Caco-2 (cell line): ENCODE measurements around the gene TBX6. TPM values are rescaled to one million over a fixed set of nuclear protein-coding genes. Genes with fewer than 3 reads are reported as not detected.
"Not testable (repeated sequence)": the region's sequence is repeated elsewhere in the genome, so short reads cannot be mapped to it uniquely, and the experiment has no call there.

ENCODE experiments used
- BruUV-seq: library from RNA; stranded (reverse); fragments of 400-500 nt; replicated peaks from 2 replicates; lab custom pipeline; 2021; lab: Mats Ljungman, UMichigan
- CTCF ChIA-PET: fragments of 300-600 bp; sonication (Branson Sonifier 250); formaldehyde crosslinking; loops from one replicate; lab custom pipeline; 2022; ENCODE audit warnings: antibody characterized with exemption; lab: Charles Lee
- POLR2A ChIA-PET: fragments of 300-600 bp; sonication (Branson Sonifier 250); formaldehyde crosslinking; loops from one replicate; lab custom pipeline; 2022; ENCODE audit warnings: antibody characterized with exemption; lab: Charles Lee
- DNase-seq, 2 experiments: peaks; one replicate each; pipeline versions ENCODE4 v3.0.0 to v3.0.0-alpha.2; 2020 to 2022
- H3K27me3 ChIP-seq: replicated peaks from 2 replicates; pipeline ENCODE4 v1.6.0; 2011; ENCODE audit warnings: low read length; ENCODE audit not compliant: control insufficient read depth, insufficient read depth
- H3K36me3 ChIP-seq: 2 replicates; pipeline ENCODE4 v1.5.1; 2011; ENCODE audit warnings: low read length; ENCODE audit not compliant: control insufficient read depth, insufficient read depth
- H3K4me1 ChIP-seq: fragments of 250-450 bp; sonication (Bioruptor Pico); 2 replicates; pipeline ENCODE4 v1.5.1; 2020; ENCODE audit warnings: mild to moderate bottlenecking
- H3K4me3 ChIP-seq: 2 replicates; pipeline ENCODE4 v1.5.1; 2011; ENCODE audit warnings: low read depth, mild to moderate bottlenecking, control low read depth, low read length
- H3K9me3 ChIP-seq: fragments of 250-450 bp; sonication (Bioruptor Pico); 2 replicates; pipeline ENCODE4 v1.5.1; 2020; ENCODE audit warnings: mild to moderate bottlenecking, moderate library complexity
- H3K27ac Mint-ChIP-seq: one replicate; pipeline ENCODE4 v1.8.0; 2022; ENCODE audit warnings: mixed read lengths; ENCODE audit not compliant: unreplicated experiment
- H3K27me3 Mint-ChIP-seq: one replicate; pipeline ENCODE4 v1.8.0; 2022; ENCODE audit warnings: mixed read lengths; ENCODE audit not compliant: insufficient read depth, unreplicated experiment
- H3K36me3 Mint-ChIP-seq: one replicate; pipeline ENCODE4 v1.8.0; 2022; ENCODE audit warnings: mild to moderate bottlenecking, mixed read lengths; ENCODE audit not compliant: insufficient read depth, unreplicated experiment
- H3K4me1 Mint-ChIP-seq: one replicate; pipeline ENCODE4 v1.8.0; 2022; ENCODE audit warnings: low read depth, mixed read lengths; ENCODE audit not compliant: unreplicated experiment
- H3K4me3 Mint-ChIP-seq: one replicate; pipeline ENCODE4 v1.8.0; 2022; ENCODE audit warnings: mild to moderate bottlenecking, moderate library complexity, mixed read lengths; ENCODE audit not compliant: unreplicated experiment
- H3K9me3 Mint-ChIP-seq: one replicate; pipeline ENCODE4 v1.8.0; 2022; ENCODE audit warnings: mixed read lengths; ENCODE audit not compliant: unreplicated experiment
- intact Hi-C: fragments of 100-400 bp; cut with micrococcal nuclease; formaldehyde crosslinking; loops from one replicate; pipeline ENCODE4 v1.10.0; 2022; ENCODE audit not compliant: unreplicated experiment
- total RNA-seq: library from RNA; stranded (reverse); gene quantifications from 2 replicates; pipeline ENCODE4 v1.2.3, GENCODE V29; 2022
- TF ChIP-seq, protein P1 (sequence below), 2 experiments: fragments of 200-600 bp in 1 of 2; IDR thresholded peaks; 1 replicate in 1 of 2; 2 replicates in 1 of 2; pipeline versions ENCODE4 v1.5.1 to v1.8.0; 2011 to 2022; ENCODE audit warnings: antibody characterized with exemption in 1 of 2, control low read depth in 1 of 2, inconsistent platforms in 1 of 2, low read depth in 1 of 2, low read length in 1 of 2, mild to moderate bottlenecking in 1 of 2, moderate library complexity in 1 of 2; ENCODE audit not compliant: insufficient read depth in 1 of 2, severe bottlenecking in 1 of 2, unreplicated experiment in 1 of 2

The TBX6 gene
- total RNA-seq, 1 experiment from 2014 or later: 1.1 TPM

DNA sequence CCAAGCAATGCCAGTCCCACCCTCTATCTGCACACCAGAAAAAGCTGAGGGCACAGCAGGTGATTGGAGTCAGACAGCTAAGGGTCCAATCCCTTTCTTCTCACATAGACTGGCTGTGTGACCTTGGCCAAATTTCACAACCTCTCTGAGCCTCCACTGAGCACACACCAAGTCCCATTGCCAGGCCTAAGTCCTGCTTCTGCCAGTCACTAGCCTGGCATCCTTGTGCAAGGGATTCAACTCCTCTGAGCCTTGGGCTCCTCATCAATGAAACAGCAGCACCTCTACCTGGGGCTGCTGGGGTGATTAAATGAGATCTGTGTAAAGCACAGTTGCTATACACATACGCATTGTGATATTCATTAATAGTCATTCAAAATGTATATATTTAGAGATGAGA lies 45.1 kb downstream of the TBX6 start:
- BruUV-seq: no TSS peak
- no peaks in the 10 kb centered on the region for H3K9me3 Mint-ChIP-seq
- no peaks in the 10 kb centered on the region for H3K27me3 ChIP-seq
- H3K4me1 Mint-ChIP-seq: no peaks in the 10 kb centered on the region
- no peak overlapping the region for H3K4me3 Mint-ChIP-seq
- H3K36me3 ChIP-seq: no peaks in the 10 kb centered on the region
- peaks cover 3% of the 10 kb centered on the region for H3K36me3 Mint-ChIP-seq
- no peak for DNase-seq
- CTCF ChIA-PET: no interaction called here
- intact Hi-C loops: no loop called here
- H3K27me3 Mint-ChIP-seq: no peaks in the 10 kb centered on the region
- no peak overlapping the region for H3K27ac Mint-ChIP-seq
- H3K9me3 ChIP-seq: no peaks in the 10 kb centered on the region
- H3K4me3 ChIP-seq: no peak overlapping the region
- POLR2A ChIA-PET: no interaction called here
- TF ChIP-seq, protein P1, sequence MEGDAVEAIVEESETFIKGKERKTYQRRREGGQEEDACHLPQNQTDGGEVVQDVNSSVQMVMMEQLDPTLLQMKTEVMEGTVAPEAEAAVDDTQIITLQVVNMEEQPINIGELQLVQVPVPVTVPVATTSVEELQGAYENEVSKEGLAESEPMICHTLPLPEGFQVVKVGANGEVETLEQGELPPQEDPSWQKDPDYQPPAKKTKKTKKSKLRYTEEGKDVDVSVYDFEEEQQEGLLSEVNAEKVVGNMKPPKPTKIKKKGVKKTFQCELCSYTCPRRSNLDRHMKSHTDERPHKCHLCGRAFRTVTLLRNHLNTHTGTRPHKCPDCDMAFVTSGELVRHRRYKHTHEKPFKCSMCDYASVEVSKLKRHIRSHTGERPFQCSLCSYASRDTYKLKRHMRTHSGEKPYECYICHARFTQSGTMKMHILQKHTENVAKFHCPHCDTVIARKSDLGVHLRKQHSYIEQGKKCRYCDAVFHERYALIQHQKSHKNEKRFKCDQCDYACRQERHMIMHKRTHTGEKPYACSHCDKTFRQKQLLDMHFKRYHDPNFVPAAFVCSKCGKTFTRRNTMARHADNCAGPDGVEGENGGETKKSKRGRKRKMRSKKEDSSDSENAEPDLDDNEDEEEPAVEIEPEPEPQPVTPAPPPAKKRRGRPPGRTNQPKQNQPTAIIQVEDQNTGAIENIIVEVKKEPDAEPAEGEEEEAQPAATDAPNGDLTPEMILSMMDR (IDR thresholded peaks at IDR 0.05; ENCODE audit: insufficient read depth in 1 of 2, low read depth in 1 of 2, low read length in 1 of 2, severe bottlenecking in 1 of 2, unreplicated experiment in 1 of 2): no peak
- H3K4me1 ChIP-seq: no peaks in the 10 kb centered on the region

DNA sequence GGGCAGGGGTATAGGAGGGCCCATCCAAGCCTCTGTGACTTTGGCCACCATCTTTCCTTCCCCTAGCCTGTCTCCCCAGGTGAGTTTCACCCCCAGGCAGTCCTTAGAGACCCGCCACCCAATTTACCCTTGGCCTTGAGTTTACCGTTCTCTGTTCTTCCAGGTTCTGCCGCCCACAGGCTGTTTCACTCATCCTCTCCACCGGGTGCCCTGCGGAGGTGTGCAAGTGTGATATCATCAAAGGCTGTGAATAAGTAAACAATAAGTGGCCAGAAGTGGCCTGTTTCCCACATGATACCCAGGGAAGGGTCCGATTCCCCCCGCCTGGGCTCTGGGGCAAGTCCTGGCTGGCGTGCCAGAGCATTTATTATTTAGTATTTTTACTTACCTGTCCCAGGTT lies 45.5 kb downstream of the TBX6 start:
- intact Hi-C loops: no loop called here
- H3K9me3 ChIP-seq: no peaks in the 10 kb centered on the region
- no peak overlapping the region for H3K4me3 Mint-ChIP-seq
- DNase-seq: no peak
- no peak overlapping the region for H3K4me3 ChIP-seq
- H3K4me1 Mint-ChIP-seq: no peaks in the 10 kb centered on the region
- ChIA-PET POLR2A (no interaction called here), CTCF (no interaction called here)
- H3K9me3 Mint-ChIP-seq: no peaks in the 10 kb centered on the region
- H3K27me3 Mint-ChIP-seq: no peaks in the 10 kb centered on the region
- H3K27ac Mint-ChIP-seq: no peak overlapping the region
- no peaks in the 10 kb centered on the region for H3K27me3 ChIP-seq
- no peaks in the 10 kb centered on the region for H3K4me1 ChIP-seq
- no peaks in the 10 kb centered on the region for H3K36me3 ChIP-seq
- TF ChIP-seq, protein P1 (IDR thresholded peaks at IDR 0.05; ENCODE audit: insufficient read depth in 1 of 2, low read depth in 1 of 2, low read length in 1 of 2, severe bottlenecking in 1 of 2, unreplicated experiment in 1 of 2): no peak
- no TSS peak for BruUV-seq
- H3K36me3 Mint-ChIP-seq: no peaks in the 10 kb centered on the region

GRCh38 chr16:30041841-30042240 lies 49.9 kb downstream of the TBX6 start:
- H3K27me3 Mint-ChIP-seq: no peaks in the 10 kb centered on the region
- intact Hi-C loops: no loop called here
- BruUV-seq: no TSS peak

GRCh38 chr16:30040690-30041089 lies 51.0 kb downstream of the TBX6 start:
- BruUV-seq, H3K27me3 Mint-ChIP-seq, H3K9me3 Mint-ChIP-seq, H3K36me3 ChIP-seq, H3K27ac Mint-ChIP-seq, H3K4me3 Mint-ChIP-seq, intact Hi-C loops, H3K36me3 Mint-ChIP-seq, H3K4me1 Mint-ChIP-seq, H3K4me1 ChIP-seq, POLR2A ChIA-PET, CTCF ChIA-PET, DNase-seq, H3K9me3 ChIP-seq, H3K27me3 ChIP-seq, H3K4me3 ChIP-seq: not testable (repeated sequence)

More at GRCh38 chr16:30041841-30042240, 49.9 kb downstream of the TBX6 start:
- ChIA-PET CTCF (interaction anchor here (0.6 to 0.9 kb wide), 2 partner anchors 10 to 1101 kb away, joined by 3 to 4 read pairs; no protein-coding TSS in a partner anchor), POLR2A (no interaction called here)
- TF ChIP-seq, protein P1 (IDR thresholded peaks at IDR 0.05; ENCODE audit: insufficient read depth in 1 of 2, low read depth in 1 of 2, low read length in 1 of 2, severe bottlenecking in 1 of 2, unreplicated experiment in 1 of 2): peak in 1 of 2 experiments; percentile 56
- no peaks in the 10 kb centered on the region for H3K27me3 ChIP-seq
- H3K9me3 ChIP-seq: no peaks in the 10 kb centered on the region
- H3K27ac Mint-ChIP-seq: no peak overlapping the region
- no peaks in the 10 kb centered on the region for H3K4me1 ChIP-seq
- no peak for DNase-seq
- no peaks in the 10 kb centered on the region for H3K36me3 ChIP-seq
- H3K36me3 Mint-ChIP-seq: no peaks in the 10 kb centered on the region
- no peaks in the 10 kb centered on the region for H3K9me3 Mint-ChIP-seq
- no peaks in the 10 kb centered on the region for H3K4me1 Mint-ChIP-seq
- H3K4me3 ChIP-seq: no peak overlapping the region
- no peak overlapping the region for H3K4me3 Mint-ChIP-seq
